CD4-positive, alpha-beta T cell treated with Interleukin-4 for 1 hour (primary cell): ENCODE measurements around the gene HIP1.
"Not testable (repeated sequence)": the region's sequence is repeated elsewhere in the genome, so short reads cannot be mapped to it uniquely, and the experiment has no call there.

Experiments used
- DNase-seq, 2 donors: peaks; one replicate each; pipeline ENCODE4 v3.0.0-alpha.2; 2020 to 2022

Gene HIP1

DNA sequence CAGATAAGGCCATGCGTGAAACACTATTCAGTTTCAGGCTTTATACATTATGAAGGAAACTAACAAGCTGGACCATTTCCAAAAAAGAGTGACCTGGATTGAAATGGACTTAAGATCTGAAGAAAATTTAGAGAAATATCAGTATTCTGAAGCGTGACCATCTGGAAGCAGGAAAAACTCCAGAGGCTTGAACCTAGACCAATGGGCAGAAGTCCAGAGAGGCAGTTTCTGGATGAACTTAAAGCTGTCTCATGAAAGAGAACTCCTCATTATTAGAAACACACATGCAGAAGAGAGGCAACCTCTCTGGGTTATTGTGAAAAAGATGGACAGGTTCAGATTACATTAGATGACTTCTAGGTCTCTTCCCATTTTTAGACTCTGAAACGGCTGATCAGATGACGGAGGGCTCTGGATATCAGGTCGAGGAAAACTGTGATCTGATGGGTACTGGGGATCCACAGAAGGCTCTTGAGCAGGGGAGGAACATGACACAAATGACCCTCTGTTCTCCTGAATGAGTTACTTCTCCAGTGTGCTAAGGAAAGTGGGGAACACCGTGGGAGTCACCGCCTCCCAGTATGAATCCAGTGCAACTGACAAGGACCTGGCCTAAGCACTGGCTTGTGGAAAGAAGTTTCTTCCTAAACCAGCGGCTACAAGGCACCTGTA lies 130.2 kb downstream of the HIP1 start:
- no peak for DNase-seq

DNA sequence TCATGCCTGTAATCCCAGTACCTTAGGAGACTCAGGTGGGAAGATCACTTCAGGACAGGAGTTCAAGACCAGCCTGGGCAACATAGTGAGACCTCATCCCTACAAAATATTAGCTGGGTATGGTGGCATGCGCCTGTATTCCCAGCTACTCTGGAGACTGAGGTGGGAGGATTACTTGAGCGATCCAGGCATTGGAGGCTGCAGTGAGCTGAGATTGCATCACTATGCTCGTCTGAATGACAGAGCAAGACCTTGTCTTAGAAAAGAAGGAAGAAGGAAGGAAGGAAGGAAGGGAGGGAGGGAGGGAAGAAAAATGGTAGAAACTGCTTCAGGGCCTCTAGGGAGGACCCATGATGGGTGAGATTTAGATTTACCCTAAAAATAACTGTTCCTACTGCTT lies 134.3 kb downstream of the HIP1 start:
- DNase-seq = no peak

DNA sequence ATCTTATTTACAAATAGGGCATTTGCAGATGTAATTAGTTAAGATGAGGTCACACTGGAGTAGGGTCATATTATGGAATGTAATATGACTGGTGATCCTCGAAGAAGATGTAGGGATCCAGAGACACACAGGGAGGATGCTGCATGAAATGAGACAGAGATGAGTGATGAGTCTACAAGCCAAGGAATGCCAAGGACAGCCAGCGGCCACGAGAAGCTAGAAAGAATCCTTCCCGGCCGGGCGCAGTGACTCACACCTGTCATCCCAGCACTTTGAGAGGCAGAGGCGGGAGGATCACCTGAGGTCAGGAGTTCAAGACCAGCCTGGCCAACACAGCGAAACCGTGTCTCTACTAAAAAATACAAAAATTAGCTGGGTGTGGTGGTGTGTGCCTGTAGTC lies 135.9 kb downstream of the HIP1 start:
- DNase-seq = not testable (repeated sequence)

DNA sequence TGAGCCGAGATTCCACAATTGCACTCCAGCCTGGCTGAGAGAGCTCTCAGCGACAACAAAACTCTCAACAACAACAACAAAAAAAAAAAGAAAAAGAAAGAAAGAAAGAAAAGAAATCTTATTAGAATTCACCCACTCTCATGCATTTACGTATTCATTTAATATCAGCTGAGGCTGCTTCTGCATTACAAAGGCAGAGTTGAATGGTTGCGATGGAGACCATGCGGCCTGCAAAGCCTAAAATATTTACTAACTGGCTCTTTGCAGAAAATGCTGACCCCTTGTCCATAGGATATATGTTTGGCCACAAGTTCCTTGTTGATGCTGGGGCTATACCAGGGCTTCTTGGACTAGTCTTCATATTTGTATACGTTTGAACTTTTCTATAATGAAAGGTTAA lies 137.2 kb downstream of the HIP1 start:
- DNase-seq = no peak

DNA sequence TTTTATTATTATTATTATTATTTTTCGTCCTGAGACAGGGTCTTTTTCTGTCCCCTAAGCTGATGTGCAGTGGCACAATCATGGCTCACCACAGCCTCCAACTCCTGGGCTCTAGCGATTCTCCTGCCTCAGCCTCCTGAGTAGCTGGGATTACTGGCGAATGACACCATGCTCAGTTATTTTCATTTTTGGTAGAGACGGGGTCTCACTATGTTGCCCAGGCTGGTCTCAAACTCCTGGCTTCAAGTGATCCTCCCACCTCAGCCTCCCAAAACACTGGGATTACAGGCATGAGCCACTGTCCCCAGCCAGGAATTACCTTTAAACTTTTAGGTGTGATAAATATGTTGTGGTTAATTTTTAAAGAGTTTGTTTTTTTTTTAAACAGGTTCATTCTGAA lies 138.0 kb downstream of the HIP1 start:
- DNase-seq = not testable (repeated sequence)

DNA sequence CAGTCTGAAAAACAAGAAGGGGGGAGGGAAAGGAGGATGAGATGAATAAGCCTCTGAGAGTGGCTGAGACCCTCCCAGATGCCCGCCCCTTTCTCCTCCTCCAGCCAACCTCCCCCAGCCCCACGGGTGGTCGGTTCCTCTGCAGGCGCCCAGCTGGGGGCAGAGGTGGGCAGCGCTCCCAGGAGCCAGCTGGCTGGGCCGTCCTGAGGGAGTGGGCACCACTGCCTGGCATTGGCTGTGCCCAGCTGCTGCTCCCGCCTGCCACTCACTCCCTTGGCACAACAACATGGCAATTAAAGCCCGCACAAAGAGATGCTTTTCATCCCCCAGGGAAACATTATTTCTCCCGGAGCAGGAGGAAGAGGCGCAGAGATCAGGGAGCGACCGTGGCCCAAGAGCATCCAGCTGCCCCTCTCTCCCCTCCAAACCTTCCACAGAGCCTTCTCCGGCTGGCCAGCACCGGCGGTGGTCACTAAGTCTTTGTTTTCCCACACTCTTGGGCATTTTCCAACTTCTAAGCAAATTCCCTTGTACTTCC lies 139.4 kb downstream of the HIP1 start:
- no peak for DNase-seq

DNA sequence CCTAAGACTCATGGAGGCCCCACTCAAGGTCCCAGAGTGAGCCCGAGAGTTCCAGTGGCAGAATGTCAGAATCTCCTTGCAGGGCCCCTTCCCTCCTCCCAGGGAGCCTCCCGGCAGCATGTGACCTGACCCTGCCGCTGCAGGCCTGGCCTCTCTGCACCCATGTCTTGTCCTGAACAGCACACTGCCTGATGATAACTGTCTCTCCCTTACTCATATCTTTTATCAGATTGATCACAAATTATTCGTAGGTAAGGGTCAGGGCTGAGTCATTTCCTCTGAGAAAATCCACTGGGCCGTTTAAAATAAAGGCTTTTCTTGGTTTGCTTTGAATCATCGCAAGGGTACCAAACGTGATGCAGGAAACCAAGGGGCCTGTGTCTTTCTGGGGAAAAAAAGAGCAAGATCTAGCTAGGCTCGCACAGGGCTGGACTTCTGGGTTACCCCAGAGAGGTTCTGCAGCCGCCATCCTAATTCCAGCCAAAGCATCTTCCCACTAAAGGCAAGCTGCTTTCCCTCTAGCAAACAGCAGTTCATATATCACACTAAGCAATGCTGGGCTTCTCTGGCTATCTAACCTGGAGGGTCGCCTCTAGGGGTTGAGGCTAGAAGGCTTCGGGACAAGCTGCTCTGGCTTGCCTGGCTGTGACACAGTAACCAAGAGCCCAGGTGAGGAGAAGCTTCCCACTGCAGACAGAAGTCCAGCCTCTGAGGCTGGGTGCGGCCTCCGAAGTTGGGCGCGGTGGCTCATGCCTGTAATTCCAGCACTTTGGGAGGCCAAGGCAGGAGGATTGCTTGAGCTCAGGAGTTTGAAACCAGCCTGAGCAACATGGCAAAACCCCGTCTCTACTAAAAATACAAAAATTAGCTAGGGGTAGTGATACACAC lies 141.8 kb downstream of the HIP1 start:
- no peak for DNase-seq

DNA sequence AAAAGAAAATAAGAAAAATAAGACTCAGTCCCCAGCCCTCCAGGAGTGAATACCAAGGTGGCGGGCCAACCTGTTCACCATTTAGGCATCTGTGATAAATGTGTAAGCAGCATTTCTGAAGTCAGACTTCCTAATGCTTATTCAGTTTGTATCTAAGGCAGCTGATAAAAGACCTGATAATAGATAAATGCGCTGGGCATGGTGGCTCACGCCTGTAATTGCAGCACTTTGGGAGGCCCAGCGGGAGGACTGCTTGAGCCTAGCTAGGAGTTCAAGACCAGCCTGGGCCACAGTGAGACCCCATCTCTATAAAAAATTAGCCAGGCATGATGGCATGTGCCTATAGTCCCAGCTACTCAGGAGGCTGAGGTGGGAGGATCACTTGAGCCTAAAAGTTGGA lies 143.0 kb downstream of the HIP1 start:
- DNase-seq = no peak

DNA sequence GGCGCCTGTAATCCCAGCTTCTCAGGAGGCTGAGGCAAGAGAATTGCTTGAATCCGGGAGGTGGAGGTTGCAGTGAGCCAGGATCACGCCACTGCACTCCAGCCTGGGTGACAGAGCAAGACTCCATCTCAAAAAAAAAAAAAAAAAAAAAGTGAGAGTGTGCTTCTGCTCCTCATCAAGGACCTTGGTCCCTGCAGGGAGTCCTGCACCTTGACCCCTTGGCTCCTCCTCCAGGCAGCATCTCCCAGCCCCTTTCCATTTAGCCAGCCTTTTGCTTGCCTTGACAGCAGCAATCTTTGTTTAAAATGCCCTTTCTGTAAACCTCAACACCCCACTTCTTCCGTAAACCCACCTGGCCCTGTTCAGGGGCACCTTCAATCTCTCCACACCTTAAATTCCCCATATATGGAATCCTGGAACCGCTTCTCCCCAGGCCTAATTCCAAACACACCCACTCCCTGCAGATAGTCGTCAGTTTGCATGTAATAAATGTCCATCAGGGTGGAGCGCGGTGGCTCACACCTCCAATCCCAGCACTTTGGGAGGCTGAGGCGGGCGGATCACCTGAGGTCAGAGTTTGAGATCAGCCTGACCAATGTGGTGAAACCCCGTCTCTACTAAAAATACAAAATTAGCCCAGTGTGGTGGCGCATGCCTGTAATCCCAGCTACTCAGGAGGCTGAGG lies 145.1 kb downstream of the HIP1 start:
- not testable (repeated sequence) for DNase-seq

DNA sequence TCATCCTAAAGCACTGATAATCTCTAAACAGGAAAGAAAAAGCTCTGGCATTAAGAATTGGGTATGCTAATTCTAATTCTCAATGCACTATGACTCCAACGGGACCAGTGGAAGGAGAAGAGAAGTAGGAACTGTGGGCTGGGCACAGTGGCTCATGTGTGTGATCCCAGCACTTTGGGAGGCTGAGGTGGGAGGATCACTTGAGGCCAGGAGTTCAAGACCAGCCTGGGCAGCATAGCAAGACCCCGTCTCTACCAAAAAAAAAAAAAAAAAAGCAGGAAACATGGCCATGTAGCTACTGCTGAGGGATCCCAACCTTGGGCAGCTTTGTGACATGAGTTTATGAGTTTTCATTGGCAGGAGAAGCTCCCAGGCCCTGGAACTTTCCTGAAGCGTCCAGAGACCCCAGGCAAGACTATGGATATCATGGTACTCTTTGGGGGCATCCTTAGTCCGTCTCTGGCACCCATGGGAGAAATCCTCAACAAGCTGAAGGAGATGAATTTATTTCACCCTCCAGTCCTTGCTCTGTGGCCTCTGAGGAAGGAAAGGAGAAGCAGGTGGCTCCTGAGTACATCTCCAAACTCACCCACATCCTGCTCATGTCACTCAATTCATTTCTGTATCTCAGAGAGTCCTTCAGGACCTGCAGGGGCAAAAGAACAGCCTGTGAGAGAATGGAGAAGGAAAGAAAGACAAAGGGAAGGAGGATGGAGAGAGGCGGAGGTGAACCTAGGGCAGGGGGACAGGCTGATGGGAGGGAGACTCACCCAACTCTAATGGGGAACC lies 147.1 kb downstream of the HIP1 start:
- no peak for DNase-seq

DNA sequence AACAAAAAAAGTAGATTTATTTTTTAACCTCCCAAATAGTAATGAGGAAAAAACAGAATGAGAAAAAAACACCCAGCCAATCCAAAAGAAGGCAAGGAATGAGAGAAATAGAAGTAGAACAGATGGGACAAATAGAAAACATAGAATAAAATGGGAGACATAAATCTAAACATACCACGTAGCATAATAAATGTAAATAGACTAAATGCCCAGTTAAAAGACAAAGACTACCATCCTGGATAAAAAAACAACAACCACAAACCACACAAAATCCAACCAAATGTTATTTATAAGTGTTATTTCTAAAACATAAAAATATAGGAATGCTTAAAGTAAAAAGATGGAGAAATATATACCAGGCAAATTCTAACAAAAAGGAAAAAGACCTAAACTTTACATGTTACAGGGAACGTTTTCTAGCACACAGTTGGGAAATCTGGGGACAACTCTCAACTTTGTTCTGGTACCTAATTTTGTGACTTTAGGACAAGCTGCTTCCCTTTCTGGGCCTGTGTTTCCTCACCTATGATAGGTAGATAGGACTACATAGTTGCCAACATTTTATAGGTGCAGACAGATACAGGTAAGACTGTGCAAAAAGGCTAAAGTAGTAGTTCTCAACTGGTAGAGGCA lies 148.3 kb downstream of the HIP1 start:
- DNase-seq = no peak

DNA sequence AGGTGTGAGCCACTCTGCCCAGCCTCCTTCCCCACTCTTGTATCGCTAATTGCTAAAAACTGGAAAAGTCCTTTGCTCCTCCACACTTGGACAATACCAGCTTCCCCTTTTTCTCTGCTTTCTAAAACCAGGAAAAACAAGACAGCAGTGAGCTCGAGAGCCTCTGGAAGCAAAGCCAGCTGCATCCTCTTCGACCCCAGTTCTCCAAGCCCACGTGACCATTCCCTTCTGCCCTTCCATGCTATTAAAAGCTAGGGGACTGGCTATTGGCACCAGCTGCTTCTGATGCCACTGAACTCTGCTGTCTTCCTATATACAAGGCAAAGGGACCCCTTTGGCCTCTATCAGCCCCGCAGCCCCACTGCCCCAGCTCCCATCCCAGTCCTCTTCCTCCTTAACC lies 154.4 kb downstream of the HIP1 start:
- DNase-seq = no peak

DNA sequence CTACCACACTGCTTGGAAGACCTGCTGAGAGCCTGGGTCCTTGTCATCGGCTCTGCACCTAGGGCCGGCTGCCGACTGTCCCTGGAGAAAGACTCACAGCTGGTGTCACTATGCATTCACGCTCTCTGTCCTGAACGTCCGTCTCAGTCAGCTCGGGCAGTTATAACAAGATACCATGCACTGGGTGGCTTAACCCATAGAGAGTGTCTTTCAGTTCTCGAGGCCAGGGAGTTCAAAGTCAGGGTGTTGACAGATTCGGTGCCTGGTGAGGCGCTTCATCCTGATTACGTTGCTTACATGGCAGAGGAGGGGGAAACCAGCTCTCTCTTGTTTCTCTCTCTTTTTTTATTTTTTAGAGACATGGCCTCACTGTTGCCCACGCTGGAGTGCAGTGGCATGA lies 155.5 kb downstream of the HIP1 start:
- no peak for DNase-seq

DNA sequence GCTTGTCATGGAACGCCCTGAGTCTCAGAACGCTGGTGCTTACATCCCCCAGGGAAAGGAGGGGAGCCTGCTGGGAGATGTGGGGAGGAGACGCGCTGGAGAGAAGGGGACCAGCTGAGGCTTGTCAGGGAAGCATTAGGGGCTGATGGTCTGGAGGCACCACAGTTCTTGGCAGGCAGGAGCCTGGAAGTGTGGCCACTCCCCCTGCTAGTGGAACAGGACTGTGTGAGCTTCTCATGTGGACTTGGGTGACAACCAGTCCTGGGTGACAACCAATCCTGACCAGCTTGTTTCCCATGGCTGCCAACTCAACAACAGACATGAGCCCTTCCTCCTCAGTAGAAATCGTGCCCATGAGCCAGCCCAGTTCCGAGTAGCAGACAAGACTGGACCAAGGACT lies 158.8 kb downstream of the HIP1 start:
- DNase-seq = no peak

DNA sequence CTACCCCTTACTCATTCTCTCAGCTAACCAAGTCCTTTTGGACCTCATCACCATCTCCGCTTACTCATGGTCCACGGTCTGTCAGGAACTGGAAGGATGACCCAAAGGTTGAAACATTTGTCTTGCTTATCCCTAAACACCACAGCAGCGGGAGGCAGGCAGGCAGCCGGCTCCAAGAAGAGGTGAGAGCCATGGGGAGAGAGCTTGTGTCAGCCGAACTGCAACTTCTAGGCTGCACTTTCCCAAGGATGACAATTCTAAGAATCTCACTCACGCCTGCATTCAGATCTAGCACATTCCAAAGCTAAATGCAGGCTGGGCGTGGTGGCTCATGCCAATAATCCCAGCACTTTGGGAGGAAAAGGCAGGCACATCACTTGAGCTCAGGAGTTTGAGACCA lies 160.7 kb downstream of the HIP1 start:
- no peak for DNase-seq

DNA sequence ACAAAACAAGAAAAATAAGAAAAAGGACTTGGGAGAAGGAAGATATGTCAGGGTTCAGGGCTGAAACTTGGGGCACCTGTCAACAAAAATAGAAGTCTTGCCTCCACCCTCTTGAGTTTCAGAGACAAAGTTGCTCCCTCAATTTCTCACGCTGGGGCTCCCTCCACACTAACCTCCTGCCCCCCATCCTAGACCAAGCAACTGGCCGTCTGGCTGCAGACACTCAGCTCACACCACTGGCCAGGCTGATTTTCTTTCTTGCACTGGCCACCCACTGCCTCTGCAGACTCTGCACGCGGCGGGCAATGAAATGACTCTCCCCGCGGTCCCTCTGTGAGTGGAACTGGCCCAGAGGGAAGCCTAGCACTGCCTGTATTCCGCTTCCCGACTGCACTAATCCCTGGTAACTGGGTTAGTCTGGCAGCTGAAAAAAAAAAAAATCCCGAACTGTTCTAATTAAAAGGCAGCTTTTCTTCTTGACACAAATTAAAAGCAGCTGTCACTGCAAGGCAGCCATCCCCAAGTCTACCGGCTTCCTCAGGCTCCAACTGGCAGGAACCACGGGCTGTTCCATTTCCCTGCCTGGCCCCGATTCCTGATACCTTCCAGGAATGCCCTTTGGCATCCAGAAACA lies 163.1 kb downstream of the HIP1 start:
- DNase-seq = no peak

DNA sequence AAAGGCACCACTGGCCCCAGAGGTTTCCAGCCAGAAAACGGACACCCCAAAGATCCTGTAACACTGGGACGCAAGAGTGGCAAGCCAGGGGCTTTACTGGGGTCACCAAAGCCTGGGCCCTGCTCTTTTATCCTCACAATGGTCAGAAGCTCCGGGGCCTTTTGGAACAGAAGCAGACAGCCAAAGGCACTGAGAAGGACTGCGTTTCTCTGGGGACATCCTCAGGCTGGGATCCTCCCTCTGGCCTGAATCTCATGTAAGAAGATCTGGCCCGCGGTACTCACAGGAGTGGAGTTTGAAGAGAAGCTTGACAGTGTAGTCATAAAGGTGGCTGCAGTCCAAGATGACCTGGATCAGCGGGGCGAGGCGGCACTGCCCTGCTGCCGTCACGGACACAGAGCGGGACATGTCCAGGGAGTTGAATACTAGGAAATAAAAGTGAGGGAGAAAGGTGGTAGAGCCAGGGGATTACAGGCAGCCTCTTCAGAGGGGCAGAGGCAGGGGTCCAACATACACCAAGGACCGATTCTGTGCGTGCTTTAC lies 165.2 kb downstream of the HIP1 start:
- no peak for DNase-seq

DNA sequence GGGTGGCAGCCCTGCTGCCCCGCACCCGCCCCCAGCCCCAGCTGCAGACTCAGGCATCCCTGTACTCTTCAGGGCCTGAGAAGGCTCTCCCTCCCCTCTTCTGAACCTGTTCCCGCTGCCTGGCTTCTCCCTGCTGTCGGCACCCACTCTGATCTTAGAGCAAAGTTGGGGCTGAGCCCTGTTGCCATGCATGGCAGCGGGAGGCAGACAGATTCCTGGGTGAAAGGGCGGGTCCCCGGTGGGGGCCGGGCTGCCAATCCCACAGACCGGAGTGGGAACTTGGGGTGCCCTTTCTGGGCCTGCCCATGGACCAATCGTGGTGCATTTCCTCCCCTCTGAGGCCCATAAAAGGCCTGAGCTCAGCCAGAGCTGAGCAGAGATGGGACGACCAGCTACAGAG lies 165.9 kb downstream of the HIP1 start:
- no peak for DNase-seq

DNA sequence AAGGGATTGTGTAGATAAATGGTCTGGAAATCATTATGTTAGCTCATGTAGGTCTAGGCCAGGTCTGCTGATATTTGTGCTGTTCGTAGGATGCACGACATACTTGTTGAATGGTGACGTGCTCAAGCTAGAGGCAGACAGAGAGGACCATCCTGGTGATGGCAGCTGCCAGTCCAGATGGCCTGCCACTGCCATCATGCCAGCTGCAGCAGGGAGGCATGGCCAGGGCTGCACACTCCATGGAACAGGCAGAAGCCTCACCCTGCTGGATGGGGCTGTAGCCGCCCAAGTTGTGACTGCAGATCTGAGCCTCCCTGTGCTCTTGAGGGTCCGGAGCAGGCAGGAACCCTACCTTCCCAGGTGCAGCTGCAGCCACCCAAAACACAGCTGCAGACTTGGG lies 166.3 kb downstream of the HIP1 start:
- no peak for DNase-seq

DNA sequence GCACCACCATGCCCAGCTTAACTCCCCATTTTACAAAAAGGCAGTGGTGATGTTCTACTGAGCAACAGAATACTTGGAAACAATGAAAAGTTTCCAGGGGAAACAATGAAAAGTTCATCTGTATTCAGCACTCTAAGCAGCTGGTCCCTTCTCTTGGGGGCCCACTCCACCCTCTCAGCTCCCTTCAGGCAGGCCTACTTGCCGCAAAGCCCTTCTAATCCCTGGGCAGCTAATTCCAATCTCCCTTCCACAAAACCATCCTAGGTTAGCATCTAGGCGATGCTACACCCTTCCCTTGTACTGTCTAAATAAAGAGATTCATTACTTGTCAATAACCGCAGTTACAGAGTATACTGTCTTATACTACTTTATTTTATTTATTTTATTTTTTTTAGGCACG lies 167.5 kb downstream of the HIP1 start:
- no peak for DNase-seq

DNA sequence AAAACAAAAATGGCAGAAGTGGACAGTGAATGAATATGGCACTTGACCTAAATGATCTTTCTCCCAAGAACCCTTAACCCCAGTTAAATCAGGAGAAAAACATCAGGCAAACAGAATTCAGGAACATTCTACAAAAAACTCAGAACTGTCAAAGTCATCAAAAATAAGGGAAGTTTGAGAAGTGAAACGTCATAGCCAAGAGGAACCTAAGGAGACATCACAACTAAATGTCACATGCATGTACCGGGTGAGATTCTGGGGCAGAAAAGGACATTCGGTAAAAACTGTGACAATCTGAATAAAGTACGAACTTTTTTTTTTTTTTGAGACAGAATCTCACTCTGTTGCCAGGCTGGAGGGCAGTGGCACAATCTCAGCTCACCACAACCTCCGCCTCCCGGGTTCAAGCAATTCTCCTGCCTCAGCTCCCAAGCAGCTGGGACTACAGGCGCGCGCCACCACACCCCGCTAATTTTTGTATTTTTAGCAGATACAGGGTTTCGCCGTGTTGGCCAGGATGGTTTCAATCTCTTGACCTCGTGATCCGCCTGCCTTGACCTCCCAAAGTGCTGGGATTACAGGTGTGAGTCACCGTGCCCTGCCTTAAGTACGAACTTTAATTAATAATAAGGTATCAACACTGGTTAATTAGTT lies 169.0 kb downstream of the HIP1 start:
- peak; percentile 1 to 16 for DNase-seq
